ENCODE measurements around the gene USP46. TPM values are rescaled to one million over a fixed set of nuclear protein-coding genes. Genes with fewer than 3 reads are reported as not detected.

The USP46 gene
- total RNA-seq, 1 donor from 2014 or later = 15.4 TPM

- intact Hi-C loops (cut with DNase I) = no loop called here
- DNase-seq (no peak), ATAC-seq (no peak)
- Histone ChIP-seq H3K27ac (no peak overlapping the region), H3K36me3 (no peaks in the 10 kb centered on the region), H3K9me3 (no peaks in the 10 kb centered on the region), H3K4me3 (no peak overlapping the region), H3K4me1 (peaks cover 8% of the 10 kb centered on the region), H3K27me3 (no peaks in the 10 kb centered on the region)
- no peak for TF ChIP-seq CTCF (IDR thresholded peaks at IDR 0.05)
These were observed 3.0 kb upstream of the USP46 start for GRCh38 chr4:52661966-52662690.

- ATAC-seq (no peak), DNase-seq (no peak)
- Histone ChIP-seq H3K4me1 (peaks cover 8% of the 10 kb centered on the region), H3K27me3 (no peaks in the 10 kb centered on the region), H3K27ac (no peak overlapping the region), H3K36me3 (no peaks in the 10 kb centered on the region), H3K4me3 (peak overlapping the region; percentile 78), H3K9me3 (no peaks in the 10 kb centered on the region)
- intact Hi-C loops (cut with DNase I) = no loop called here
- no peak for TF ChIP-seq CTCF (IDR thresholded peaks at IDR 0.05)
These were observed 1.5 kb upstream of the USP46 start for GRCh38 chr4:52660643-52661042.

- ATAC-seq = peak; percentile 67
- H3K9me3 ChIP-seq = no peaks in the 10 kb centered on the region
- H3K27ac ChIP-seq = peak overlapping the region; percentile 95
- TF ChIP-seq CTCF (IDR thresholded peaks at IDR 0.05) = no peak
- H3K4me1 ChIP-seq = peaks cover 8% of the 10 kb centered on the region
- intact Hi-C loops (cut with DNase I) = no loop called here
- DNase-seq = peak; percentile 84
- H3K36me3 ChIP-seq = no peaks in the 10 kb centered on the region
- peak overlapping the region; percentile 78 for H3K4me3 ChIP-seq
- no peaks in the 10 kb centered on the region for H3K27me3 ChIP-seq
These were observed 691 bp upstream of the USP46 start for GRCh38 chr4:52659722-52660261.

GRCh38 chr4:52658641-52659000 is 480 bp downstream of the USP46 start:
- no peaks in the 10 kb centered on the region for H3K9me3 ChIP-seq
- peaks cover 8% of the 10 kb centered on the region for H3K4me1 ChIP-seq
- H3K27me3 ChIP-seq = no peaks in the 10 kb centered on the region
- H3K4me3 ChIP-seq = peak overlapping the region; percentile 78
- ATAC-seq (no peak), DNase-seq (no peak)
- intact Hi-C loops (cut with DNase I) = no loop called here
- no peaks in the 10 kb centered on the region for H3K36me3 ChIP-seq
- TF ChIP-seq CTCF (IDR thresholded peaks at IDR 0.05) = no peak
- H3K27ac ChIP-seq = peak overlapping the region; percentile 95

GRCh38 chr4:52657618-52658501 is 1.2 kb downstream of the USP46 start:
- H3K36me3 ChIP-seq = no peaks in the 10 kb centered on the region
- no peak overlapping the region for H3K27ac ChIP-seq
- DNase-seq = no peak
- H3K4me1 ChIP-seq = peaks cover 8% of the 10 kb centered on the region
- no peaks in the 10 kb centered on the region for H3K27me3 ChIP-seq
- intact Hi-C loops (cut with DNase I) = no loop called here
- no peak for TF ChIP-seq CTCF (IDR thresholded peaks at IDR 0.05)
- no peaks in the 10 kb centered on the region for H3K9me3 ChIP-seq
- ATAC-seq = no peak
- peak overlapping the region; percentile 78 for H3K4me3 ChIP-seq
